SK-N-SH treated with all-trans-retinoic acid at 6 μM for 48 hours (cell line): ENCODE measurements around the gene C17orf114.

Experiments
- ATAC-seq: fragments of 200-7000 bp; cut with Tn5 transposase; 3 replicates; pipeline ENCODE4 v1.9.1; 2020; ENCODE audit warnings: mild to moderate bottlenecking, moderate library complexity
- ARNTL ChIP-seq: fragments of 450-650 bp; formaldehyde crosslinking; IDR thresholded peaks from 2 replicates; pipeline ENCODE4 v1.5.0; 2020; ENCODE audit warnings: low read depth, mild to moderate bottlenecking, moderate library complexity, borderline replicate concordance
- BACH2 ChIP-seq: fragments of 250-450 bp; sonication (Bioruptor Pico); IDR thresholded peaks from 2 replicates; pipeline ENCODE4 v1.9.0; 2021; ENCODE audit warnings: mild to moderate bottlenecking, borderline replicate concordance
- CREB5 ChIP-seq: fragments of 250-450 bp; sonication (Bioruptor Pico); IDR thresholded peaks from 2 replicates; pipeline ENCODE4 v1.5.1; 2020; ENCODE audit warnings: low read depth, mild to moderate bottlenecking, moderate library complexity
- CSDC2 ChIP-seq: fragments of 250-450 bp; sonication (Bioruptor Pico); IDR thresholded peaks from 2 replicates; pipeline ENCODE4 v1.5.0; 2020; ENCODE audit warnings: mild to moderate bottlenecking, moderate library complexity
- CSRNP3 ChIP-seq: fragments of 250-450 bp; sonication (Bioruptor Pico); IDR thresholded peaks from 2 replicates; pipeline ENCODE4 v1.5.1; 2021; ENCODE audit warnings: mild to moderate bottlenecking, moderate library complexity
- ESRRG ChIP-seq: fragments of 250-450 bp; sonication (Bioruptor Pico); IDR thresholded peaks from 2 replicates; pipeline ENCODE4 v1.6.1; 2021; ENCODE audit warnings: mild to moderate bottlenecking
- ISL1 ChIP-seq: fragments of 250-450 bp; sonication (Bioruptor Pico); IDR thresholded peaks from 2 replicates; pipeline ENCODE4 v2.1.2; 2022; ENCODE audit warnings: mild to moderate bottlenecking, moderate library complexity
- OSR1 ChIP-seq: fragments of 250-450 bp; sonication (Bioruptor Pico); IDR thresholded peaks from 2 replicates; pipeline ENCODE4 v1.8.0; 2022; ENCODE audit warnings: moderate library complexity, mild to moderate bottlenecking, inconsistent platforms
- PATZ1 ChIP-seq: fragments of 250-450 bp; sonication (Bioruptor Pico); IDR thresholded peaks from 2 replicates; pipeline ENCODE4 v1.8.0; 2020; ENCODE audit warnings: mild to moderate bottlenecking, moderate library complexity, borderline replicate concordance
- PPARA ChIP-seq: fragments of 250-450 bp; sonication (Bioruptor Pico); IDR thresholded peaks from 2 replicates; pipeline ENCODE4 v1.5.0; 2020; ENCODE audit warnings: mild to moderate bottlenecking, borderline replicate concordance
- RARB ChIP-seq: fragments of 250-450 bp; sonication (Bioruptor Pico); IDR thresholded peaks from 2 replicates; pipeline ENCODE4 v1.8.0; 2021; ENCODE audit warnings: mild to moderate bottlenecking, moderate library complexity
- SNAI2 ChIP-seq: fragments of 250-450 bp; sonication (Bioruptor Pico); IDR thresholded peaks from 2 replicates; pipeline ENCODE4 v1.5.0; 2020; ENCODE audit warnings: mild to moderate bottlenecking, moderate library complexity
- TCF4 ChIP-seq: fragments of 250-450 bp; sonication (Bioruptor Pico); IDR thresholded peaks from 2 replicates; pipeline ENCODE4 v1.8.0; 2021; ENCODE audit warnings: mild to moderate bottlenecking, moderate library complexity, borderline replicate concordance
- TOX ChIP-seq: fragments of 250-450 bp; sonication (Bioruptor Pico); IDR thresholded peaks from 2 replicates; pipeline ENCODE4 v1.8.0; 2021; ENCODE audit warnings: mild to moderate bottlenecking, moderate library complexity, borderline replicate concordance
- TSHZ2 ChIP-seq: fragments of 250-450 bp; sonication (Bioruptor Pico); IDR thresholded peaks from 2 replicates; pipeline ENCODE4 v1.5.0; 2020; ENCODE audit warnings: mild to moderate bottlenecking, moderate library complexity
- ZC3H10 ChIP-seq: fragments of 250-450 bp; sonication (Bioruptor Pico); IDR thresholded peaks from 2 replicates; pipeline ENCODE4 v1.5.1; 2021; ENCODE audit warnings: mild to moderate bottlenecking, moderate library complexity
- ZFP3 ChIP-seq: fragments of 250-450 bp; sonication (Bioruptor Pico); IDR thresholded peaks from 2 replicates; pipeline ENCODE4 v1.5.0; 2020; ENCODE audit warnings: mild to moderate bottlenecking, moderate library complexity
- ZFP30 ChIP-seq: fragments of 450-650 bp; formaldehyde crosslinking; IDR thresholded peaks from 2 replicates; pipeline ENCODE4 v1.5.0; 2022; ENCODE audit warnings: mild to moderate bottlenecking, moderate library complexity
- ZNF565 ChIP-seq: fragments of 450-650 bp; formaldehyde crosslinking; conservative IDR thresholded peaks from 2 replicates; pipeline ENCODE4 v1.5.0; 2020; ENCODE audit warnings: low read depth, mild to moderate bottlenecking, moderate library complexity
- ZNF70 ChIP-seq: fragments of 450-650 bp; formaldehyde crosslinking; IDR thresholded peaks from 2 replicates; pipeline ENCODE4 v1.5.0; 2020; ENCODE audit warnings: mild to moderate bottlenecking, moderate library complexity
- ZNF8 ChIP-seq: fragments of 450-650 bp; formaldehyde crosslinking; IDR thresholded peaks from 2 replicates; pipeline ENCODE4 v1.5.0; 2020; ENCODE audit warnings: mild to moderate bottlenecking, moderate library complexity

C17orf114 gene

GRCh38 chr17:4785311-4786105, 16.6 kb downstream of the C17orf114 start:
- TF ChIP-seq CSRNP3 (CRISPR knock-in tag) (no peak), PPARA (no peak), ZFP3 (CRISPR knock-in tag) (no peak), RARB (CRISPR knock-in tag) (no peak), ZC3H10 (CRISPR knock-in tag) (no peak), ZFP30 (CRISPR knock-in tag) (no peak), TOX (CRISPR knock-in tag) (no peak), OSR1 (no peak), BACH2 (CRISPR knock-in tag) (no peak)
- no peak for ATAC-seq

GRCh38 chr17:4782652-4783051, 19.5 kb downstream of the C17orf114 start:
- ATAC-seq: peak; percentile 52
- TF ChIP-seq TSHZ2 (CRISPR knock-in tag): no peak
- no peak for TF ChIP-seq TCF4 (CRISPR knock-in tag)
- no peak for TF ChIP-seq TOX (CRISPR knock-in tag)
- no peak for TF ChIP-seq ZC3H10 (CRISPR knock-in tag)
- TF ChIP-seq BACH2 (CRISPR knock-in tag): no peak
- TF ChIP-seq ZNF565: no peak

- no peak for ATAC-seq
- TF ChIP-seq ZFP3 (CRISPR knock-in tag): no peak
- no peak for TF ChIP-seq SNAI2
- no peak for TF ChIP-seq BACH2 (CRISPR knock-in tag)
- no peak for TF ChIP-seq ZNF565
- no peak for TF ChIP-seq RARB (CRISPR knock-in tag)
- TF ChIP-seq ESRRG (CRISPR knock-in tag): no peak
- no peak for TF ChIP-seq ZFP30 (CRISPR knock-in tag)
- no peak for TF ChIP-seq TOX (CRISPR knock-in tag)
- no peak for TF ChIP-seq CSDC2 (CRISPR knock-in tag)
- TF ChIP-seq ZNF70: no peak
- no peak for TF ChIP-seq TCF4 (CRISPR knock-in tag)
- no peak for TF ChIP-seq PATZ1 (CRISPR knock-in tag)
- TF ChIP-seq ISL1 (CRISPR knock-in tag): no peak
- TF ChIP-seq, all 23 proteins: peak for 0
Measured at GRCh38 chr17:4780325-4780955, 21.7 kb downstream of the C17orf114 start.

- no peak for ATAC-seq
- no peak for TF ChIP-seq OSR1
- no peak for TF ChIP-seq ZNF8 (CRISPR knock-in tag)
- no peak for TF ChIP-seq SNAI2
- no peak for TF ChIP-seq ZNF70
- TF ChIP-seq ARNTL (CRISPR knock-in tag): no peak
- no peak for TF ChIP-seq ESRRG (CRISPR knock-in tag)
- no peak for TF ChIP-seq TCF4 (CRISPR knock-in tag)
- TF ChIP-seq CREB5: no peak
- no peak for TF ChIP-seq PATZ1 (CRISPR knock-in tag)
- no peak for TF ChIP-seq ISL1 (CRISPR knock-in tag)
- no peak for TF ChIP-seq BACH2 (CRISPR knock-in tag)
- TF ChIP-seq PPARA: no peak
Measured at GRCh38 chr17:4777969-4778760, 24.0 kb downstream of the C17orf114 start.
